Activated T-helper 2 cell treated with anti-CD3 and anti-CD28 coated beads, Interferon-gamma antibody, Interleukin-2, Interleukin-4, amounts not matched to agents 10 μg/mL and 5 μg/mL and 100 μg/mL, durations not matched to agents 14 hours and 24 hours and 36 hours (primary cell): Measurements from ENCODE around the gene COL18A1. TPM values are rescaled to one million over a fixed set of nuclear protein-coding genes. Genes with fewer than 3 reads are reported as not detected.

ENCODE experiments used
- DNase-seq: peaks from one replicate; pipeline ENCODE4 v3.0.0; 2021; ENCODE audit warnings: low spot score
- H3K27ac Mint-ChIP-seq: one replicate; pipeline ENCODE4 v1.8.0; 2021; ENCODE audit warnings: mixed read lengths
- H3K27me3 Mint-ChIP-seq: one replicate; pipeline ENCODE4 v1.8.0; 2021; ENCODE audit warnings: low read depth, mixed read lengths
- H3K36me3 Mint-ChIP-seq: one replicate; pipeline ENCODE4 v1.8.0; 2021; ENCODE audit warnings: low read depth, mixed read lengths
- H3K4me1 Mint-ChIP-seq: one replicate; pipeline ENCODE4 v1.8.0; 2021; ENCODE audit warnings: low read depth, mixed read lengths
- H3K4me3 Mint-ChIP-seq: one replicate; pipeline ENCODE4 v1.8.0; 2021; ENCODE audit warnings: low read depth, mild to moderate bottlenecking, moderate library complexity, mixed read lengths
- H3K9me3 Mint-ChIP-seq: one replicate; pipeline ENCODE4 v1.8.0; 2021; ENCODE audit warnings: mixed read lengths
- intact Hi-C: fragments of 100-400 bp; cut with micrococcal nuclease; formaldehyde crosslinking; loops from one replicate; pipeline ENCODE4 v1.15.1; 2023
- total RNA-seq: library from RNA; stranded (reverse); gene quantifications from 2 replicates; pipeline ENCODE4 v1.2.3, GENCODE V29; 2022

Gene COL18A1
- total RNA-seq, 1 donor from 2014 or later: 3.4 TPM

- DNase-seq: no peak
- Mint-ChIP-seq H3K27ac (no peak overlapping the region), H3K4me1 (peaks cover 9% of the 10 kb centered on the region), H3K4me3 (no peak overlapping the region), H3K36me3 (no peaks in the 10 kb centered on the region), H3K9me3 (peaks cover 6% of the 10 kb centered on the region), H3K27me3 (peaks cover 12% of the 10 kb centered on the region)
- intact Hi-C loops: loop anchor here (10.0 kb wide), 1 partner anchor 58 kb away; no protein-coding TSS in a partner anchor
Observed at GRCh38 chr21:45372732-45373355, 32.1 kb upstream of the COL18A1 start.

DNA sequence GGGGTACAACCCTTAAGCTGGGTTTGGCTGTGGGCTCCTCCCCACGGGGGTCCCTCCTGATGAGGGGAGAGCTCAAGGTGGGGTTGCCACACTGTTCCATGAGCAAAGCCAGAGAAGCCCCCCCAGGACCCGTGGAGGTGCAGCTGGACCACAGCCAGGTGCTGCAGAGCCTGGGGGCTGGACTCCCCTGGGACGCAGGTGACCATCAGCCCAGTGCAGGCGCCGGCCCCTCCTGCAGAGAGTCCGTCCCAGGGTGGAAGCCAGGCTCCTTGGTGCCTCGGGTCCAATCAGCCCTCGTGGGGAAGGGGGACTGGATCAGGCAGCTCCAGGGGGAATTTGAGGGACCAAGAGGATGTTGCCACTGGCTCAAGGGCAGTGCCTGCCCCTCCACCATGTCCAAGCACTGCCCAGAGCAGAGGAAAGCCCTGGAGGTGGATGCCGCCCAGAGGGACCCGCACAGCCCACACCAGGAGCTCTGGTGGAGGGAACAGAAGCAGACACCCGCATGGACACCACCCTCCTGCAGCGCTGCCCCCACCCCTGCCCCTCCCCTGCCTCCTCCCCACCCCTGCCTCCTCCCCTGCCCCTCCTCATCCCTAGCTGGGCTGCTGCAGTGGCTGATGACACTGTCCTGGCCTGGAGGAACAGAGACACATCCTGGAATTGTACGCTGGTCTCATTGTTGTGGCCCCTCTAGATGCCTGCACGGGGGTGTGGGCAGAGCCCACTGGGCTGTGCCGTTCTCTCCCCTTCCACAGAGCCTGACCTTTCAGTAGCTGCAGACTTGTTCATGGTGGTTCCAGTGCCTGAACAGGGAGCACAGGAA is 30.8 kb upstream of the COL18A1 start:
- Mint-ChIP-seq H3K27ac (no peak overlapping the region), H3K4me3 (no peak overlapping the region), H3K27me3 (peaks cover 18% of the 10 kb centered on the region), H3K4me1 (peaks cover 8% of the 10 kb centered on the region), H3K9me3 (peaks cover 6% of the 10 kb centered on the region), H3K36me3 (no peaks in the 10 kb centered on the region)
- no peak for DNase-seq
- intact Hi-C loops: loop anchor here (10.0 kb wide), 1 partner anchor 59 kb away; no protein-coding TSS in a partner anchor

DNA sequence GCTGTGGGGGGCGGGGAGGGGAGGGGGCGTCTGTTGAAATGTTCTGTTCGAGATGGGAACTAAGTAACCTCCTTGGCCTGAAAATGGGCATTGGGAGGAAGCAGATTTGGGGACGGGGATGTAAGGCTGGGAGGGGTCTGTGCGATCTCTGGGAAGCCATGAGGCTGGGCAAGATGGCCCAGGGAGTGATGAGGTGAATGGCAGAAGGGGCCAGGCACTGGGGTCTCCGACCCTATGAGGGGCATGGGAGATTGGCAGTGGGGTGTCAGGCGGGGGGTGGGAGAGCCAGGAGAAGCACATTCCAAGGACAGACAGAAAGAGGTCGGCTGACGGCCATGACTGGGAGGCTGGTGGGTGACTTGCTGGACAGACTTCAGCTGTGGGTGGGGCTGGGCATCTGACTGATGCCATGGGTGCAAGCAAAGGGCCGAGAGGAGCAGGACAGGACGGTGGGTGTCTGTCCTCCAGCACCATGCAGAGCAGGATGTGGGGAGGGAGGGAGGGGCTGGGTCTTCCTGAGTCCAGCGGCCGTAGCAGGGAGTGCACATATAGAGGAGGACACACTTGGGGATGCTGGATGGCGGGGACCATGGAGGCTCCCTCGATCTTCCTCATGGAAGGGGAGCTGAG is 30.0 kb upstream of the COL18A1 start:
- H3K27ac Mint-ChIP-seq: no peak overlapping the region
- peaks cover 6% of the 10 kb centered on the region for H3K9me3 Mint-ChIP-seq
- intact Hi-C loops: loop anchor here (10.0 kb wide), 1 partner anchor 60 kb away; no protein-coding TSS in a partner anchor
- H3K4me1 Mint-ChIP-seq: peaks cover 8% of the 10 kb centered on the region
- H3K27me3 Mint-ChIP-seq: peaks cover 21% of the 10 kb centered on the region
- no peaks in the 10 kb centered on the region for H3K36me3 Mint-ChIP-seq
- no peak overlapping the region for H3K4me3 Mint-ChIP-seq
- no peak for DNase-seq

- H3K36me3 Mint-ChIP-seq: no peaks in the 10 kb centered on the region
- no peaks in the 10 kb centered on the region for H3K4me1 Mint-ChIP-seq
- no peak overlapping the region for H3K4me3 Mint-ChIP-seq
- no peak for DNase-seq
- no peak overlapping the region for H3K27ac Mint-ChIP-seq
- intact Hi-C loops: loop anchor here (10.0 kb wide), 1 partner anchor 62 kb away; no protein-coding TSS in a partner anchor
- peaks cover 6% of the 10 kb centered on the region for H3K9me3 Mint-ChIP-seq
- H3K27me3 Mint-ChIP-seq: peaks cover 18% of the 10 kb centered on the region
Observed at GRCh38 chr21:45376459-45377324, 28.3 kb upstream of the COL18A1 start.

- Mint-ChIP-seq H3K9me3 (peaks cover 6% of the 10 kb centered on the region), H3K36me3 (no peaks in the 10 kb centered on the region), H3K4me1 (no peaks in the 10 kb centered on the region), H3K27ac (no peak overlapping the region), H3K4me3 (no peak overlapping the region), H3K27me3 (peaks cover 16% of the 10 kb centered on the region)
- intact Hi-C loops: loop anchor here (10.0 kb wide), 1 partner anchor 63 kb away; no protein-coding TSS in a partner anchor
- DNase-seq: no peak
Observed at GRCh38 chr21:45377325-45377709, 27.6 kb upstream of the COL18A1 start.

DNA sequence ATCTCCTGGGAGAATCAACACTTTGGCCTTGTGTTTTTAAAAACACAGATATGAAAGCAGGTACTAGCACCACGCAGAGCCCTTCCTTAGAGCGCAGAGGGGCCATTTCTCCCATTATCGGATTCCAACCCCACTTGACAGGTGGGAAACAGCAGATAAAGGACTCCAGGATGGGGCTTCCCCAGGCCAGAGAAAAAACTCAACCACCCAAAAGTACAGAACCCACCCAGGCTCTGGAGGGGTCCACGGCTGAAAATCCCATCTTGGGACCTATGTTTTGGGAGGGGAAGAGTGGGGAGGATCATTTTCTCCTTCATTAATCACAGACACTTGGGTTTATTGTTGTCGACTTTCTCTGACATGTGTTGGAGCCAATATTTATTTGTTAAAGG is 27.1 kb upstream of the COL18A1 start:
- intact Hi-C loops: loop anchor here (10.0 kb wide), 1 partner anchor 63 kb away; no protein-coding TSS in a partner anchor
- Mint-ChIP-seq H3K36me3 (no peaks in the 10 kb centered on the region), H3K27ac (no peak overlapping the region), H3K4me3 (no peak overlapping the region), H3K9me3 (peaks cover 6% of the 10 kb centered on the region), H3K4me1 (no peaks in the 10 kb centered on the region), H3K27me3 (peaks cover 16% of the 10 kb centered on the region)
- no peak for DNase-seq

GRCh38 chr21:45378258-45378966 is 26.6 kb upstream of the COL18A1 start:
- Mint-ChIP-seq H3K27ac (no peak overlapping the region), H3K36me3 (no peaks in the 10 kb centered on the region), H3K27me3 (peaks cover 16% of the 10 kb centered on the region), H3K9me3 (peaks cover 6% of the 10 kb centered on the region), H3K4me1 (no peaks in the 10 kb centered on the region), H3K4me3 (no peak overlapping the region)
- intact Hi-C loops: loop anchor here (10.0 kb wide), 1 partner anchor 64 kb away; no protein-coding TSS in a partner anchor
- DNase-seq: no peak

GRCh38 chr21:45379171-45379900 is 25.6 kb upstream of the COL18A1 start:
- Mint-ChIP-seq H3K4me1 (no peaks in the 10 kb centered on the region), H3K27ac (no peak overlapping the region), H3K9me3 (peaks cover 6% of the 10 kb centered on the region), H3K36me3 (no peaks in the 10 kb centered on the region), H3K27me3 (peaks cover 16% of the 10 kb centered on the region), H3K4me3 (no peak overlapping the region)
- DNase-seq: no peak
- intact Hi-C loops: loop anchor here (10.0 kb wide), 1 partner anchor 65 kb away; no protein-coding TSS in a partner anchor

- H3K4me3 Mint-ChIP-seq: no peak overlapping the region
- peaks cover 16% of the 10 kb centered on the region for H3K27me3 Mint-ChIP-seq
- no peak for DNase-seq
- H3K36me3 Mint-ChIP-seq: no peaks in the 10 kb centered on the region
- peaks cover 6% of the 10 kb centered on the region for H3K9me3 Mint-ChIP-seq
- intact Hi-C loops: loop anchor here (10.0 kb wide), 1 partner anchor 65 kb away; no protein-coding TSS in a partner anchor
- no peaks in the 10 kb centered on the region for H3K4me1 Mint-ChIP-seq
- no peak overlapping the region for H3K27ac Mint-ChIP-seq
Observed at GRCh38 chr21:45379901-45380330, 25.0 kb upstream of the COL18A1 start.

GRCh38 chr21:45380566-45380965 is 24.4 kb upstream of the COL18A1 start:
- Mint-ChIP-seq H3K9me3 (peaks cover 6% of the 10 kb centered on the region), H3K4me3 (no peak overlapping the region), H3K27me3 (peaks cover 16% of the 10 kb centered on the region), H3K36me3 (no peaks in the 10 kb centered on the region), H3K27ac (no peak overlapping the region), H3K4me1 (no peaks in the 10 kb centered on the region)
- no peak for DNase-seq
- intact Hi-C loops: no loop called here
